Colonic mucosa (tissue), 4 donors: ENCODE data around the gene R3HCC1L. TPM values are rescaled to one million over a fixed set of nuclear protein-coding genes. Genes with fewer than 3 reads are reported as not detected.

Experiments used
- DNase-seq: peaks from one replicate; pipeline ENCODE4 v3.0.0-alpha.2; 2020
- H3K27ac ChIP-seq: fragments of 200-600 bp; one replicate; pipeline ENCODE4 v1.8.0; 2021
- H3K27me3 ChIP-seq: fragments of 200-600 bp; one replicate; pipeline ENCODE4 v1.8.0; 2021
- H3K36me3 ChIP-seq: fragments of 200-600 bp; one replicate; pipeline ENCODE4 v1.8.0; 2021
- H3K4me1 ChIP-seq: fragments of 200-600 bp; one replicate; pipeline ENCODE4 v1.8.0; 2021; ENCODE audit warnings: mild to moderate bottlenecking
- H3K4me3 ChIP-seq: fragments of 200-600 bp; one replicate; pipeline ENCODE4 v1.8.0; 2021
- H3K9ac ChIP-seq, 2 donors: one replicate each; pipeline ENCODE4 v1.7.0; 2013; ENCODE audit warnings: control low read depth in 2 of 2, low read depth in 2 of 2, low read length in 2 of 2
- H3K9me3 ChIP-seq: fragments of 200-600 bp; one replicate; pipeline ENCODE4 v1.8.0; 2021
- intact Hi-C: fragments of 100-400 bp; cut with DNase I; formaldehyde crosslinking; loops from one replicate; pipeline ENCODE4 v1.14.1; 2022
- total RNA-seq, 2 donors: library from RNA; stranded (reverse); fragmentation: NEBNext Ultra II Directional in 1 of 2; extraction: Animal tissue kit (Norgen Biotek cat#: 25700) in 1 of 2; gene quantifications; one replicate each; pipeline ENCODE4 v1.2.1, GENCODE V29; 2021
- TF ChIP-seq, protein P1 (sequence below): fragments of 200-600 bp; IDR thresholded peaks from one replicate; pipeline ENCODE4 v1.8.0; 2022; ENCODE audit warnings: antibody characterized with exemption, mild to moderate bottlenecking
- donor health status: healthy.
- donor health status: DM: no; HTN: no; CAD: no.
- donor health status: DM: no; HTN: no; CAD: no.

Gene R3HCC1L
- total RNA-seq: 10 to 100 TPM; 16.7 to 16.8 TPM

DNA sequence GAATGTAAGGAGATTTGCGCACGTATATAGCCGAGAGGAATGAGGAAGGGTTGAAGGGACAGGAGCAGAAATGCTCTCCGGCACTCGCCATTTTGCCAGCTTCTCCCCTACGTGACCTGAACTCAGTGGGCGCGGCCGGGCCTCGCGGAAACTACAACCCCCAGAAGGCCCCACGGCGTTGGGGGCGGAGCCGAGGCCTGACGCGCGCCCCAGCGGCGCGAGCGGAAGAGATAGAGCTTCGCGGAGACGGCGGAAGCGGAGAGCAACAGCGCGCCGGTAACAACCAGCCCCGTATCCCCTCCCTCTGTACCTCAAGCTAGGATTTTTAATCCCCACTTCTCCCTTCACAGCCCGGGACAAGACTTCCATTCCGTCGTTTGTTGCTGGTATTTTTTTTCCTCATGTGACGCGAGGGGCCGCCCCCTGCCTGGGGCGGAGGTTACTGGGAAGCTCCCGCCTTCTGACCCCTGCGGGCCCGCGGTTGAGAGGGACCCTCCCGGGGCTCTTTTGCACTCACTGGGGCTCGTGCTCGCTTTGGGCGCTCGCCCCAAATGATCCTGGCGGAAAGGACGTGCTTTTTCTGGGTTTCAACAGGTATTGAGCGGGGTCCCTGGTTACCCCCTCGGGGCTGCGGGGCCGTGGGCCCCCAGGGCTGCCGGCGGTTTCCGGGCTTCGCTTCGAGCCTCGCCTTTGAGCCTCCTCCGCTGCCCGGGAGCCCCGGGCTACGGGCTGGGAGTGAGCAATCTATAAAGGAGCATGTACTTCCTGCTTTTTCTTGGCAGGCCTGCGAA lies at the start of gene R3HCC1L:
Gene R3HCC1L, plus strand, starts transcription at position 227 of the 791 bp plus-strand sequence. CDS start 73,458 bp downstream, outside the sequence.
- Histone ChIP-seq H3K27me3 (no peaks in the 10 kb centered on the region), H3K4me1 (peaks cover 10% of the 10 kb centered on the region), H3K9ac (peak within 1 kb of the TSS; percentile 95), H3K4me3 (peak within 1 kb of the TSS; percentile 97), H3K36me3 (no peaks in the 10 kb centered on the region), H3K27ac (peak within 1 kb of the TSS; percentile 92), H3K9me3 (no peaks in the 10 kb centered on the region)
- intact Hi-C loops: no loop called here
- peak; percentile 95 for DNase-seq
- TF ChIP-seq, protein P1, sequence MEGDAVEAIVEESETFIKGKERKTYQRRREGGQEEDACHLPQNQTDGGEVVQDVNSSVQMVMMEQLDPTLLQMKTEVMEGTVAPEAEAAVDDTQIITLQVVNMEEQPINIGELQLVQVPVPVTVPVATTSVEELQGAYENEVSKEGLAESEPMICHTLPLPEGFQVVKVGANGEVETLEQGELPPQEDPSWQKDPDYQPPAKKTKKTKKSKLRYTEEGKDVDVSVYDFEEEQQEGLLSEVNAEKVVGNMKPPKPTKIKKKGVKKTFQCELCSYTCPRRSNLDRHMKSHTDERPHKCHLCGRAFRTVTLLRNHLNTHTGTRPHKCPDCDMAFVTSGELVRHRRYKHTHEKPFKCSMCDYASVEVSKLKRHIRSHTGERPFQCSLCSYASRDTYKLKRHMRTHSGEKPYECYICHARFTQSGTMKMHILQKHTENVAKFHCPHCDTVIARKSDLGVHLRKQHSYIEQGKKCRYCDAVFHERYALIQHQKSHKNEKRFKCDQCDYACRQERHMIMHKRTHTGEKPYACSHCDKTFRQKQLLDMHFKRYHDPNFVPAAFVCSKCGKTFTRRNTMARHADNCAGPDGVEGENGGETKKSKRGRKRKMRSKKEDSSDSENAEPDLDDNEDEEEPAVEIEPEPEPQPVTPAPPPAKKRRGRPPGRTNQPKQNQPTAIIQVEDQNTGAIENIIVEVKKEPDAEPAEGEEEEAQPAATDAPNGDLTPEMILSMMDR: no peak

DNA sequence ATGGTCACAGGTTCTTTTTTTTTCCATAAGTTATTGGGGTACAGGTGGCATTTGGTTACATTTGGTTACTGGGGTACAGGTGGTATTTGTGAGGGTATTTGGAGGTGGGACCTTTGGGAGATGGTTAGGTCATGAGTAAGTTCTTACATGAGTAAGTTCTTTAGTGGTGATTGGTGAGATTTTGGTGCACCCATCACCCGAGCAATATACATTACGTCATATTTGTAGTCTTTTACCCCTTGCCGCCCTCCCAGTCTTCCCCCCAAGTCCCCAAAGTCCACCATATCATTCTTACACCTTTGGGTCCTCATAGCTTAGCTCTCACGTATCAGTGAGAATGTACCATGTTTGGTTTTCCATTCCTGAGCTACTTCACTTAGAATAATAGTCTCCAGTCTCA lies 49.2 kb upstream of the R3HCC1L start:
- TF ChIP-seq, protein P1: no peak
- Histone ChIP-seq H3K27me3 (no peaks in the 10 kb centered on the region), H3K4me1 (no peaks in the 10 kb centered on the region)

DNA sequence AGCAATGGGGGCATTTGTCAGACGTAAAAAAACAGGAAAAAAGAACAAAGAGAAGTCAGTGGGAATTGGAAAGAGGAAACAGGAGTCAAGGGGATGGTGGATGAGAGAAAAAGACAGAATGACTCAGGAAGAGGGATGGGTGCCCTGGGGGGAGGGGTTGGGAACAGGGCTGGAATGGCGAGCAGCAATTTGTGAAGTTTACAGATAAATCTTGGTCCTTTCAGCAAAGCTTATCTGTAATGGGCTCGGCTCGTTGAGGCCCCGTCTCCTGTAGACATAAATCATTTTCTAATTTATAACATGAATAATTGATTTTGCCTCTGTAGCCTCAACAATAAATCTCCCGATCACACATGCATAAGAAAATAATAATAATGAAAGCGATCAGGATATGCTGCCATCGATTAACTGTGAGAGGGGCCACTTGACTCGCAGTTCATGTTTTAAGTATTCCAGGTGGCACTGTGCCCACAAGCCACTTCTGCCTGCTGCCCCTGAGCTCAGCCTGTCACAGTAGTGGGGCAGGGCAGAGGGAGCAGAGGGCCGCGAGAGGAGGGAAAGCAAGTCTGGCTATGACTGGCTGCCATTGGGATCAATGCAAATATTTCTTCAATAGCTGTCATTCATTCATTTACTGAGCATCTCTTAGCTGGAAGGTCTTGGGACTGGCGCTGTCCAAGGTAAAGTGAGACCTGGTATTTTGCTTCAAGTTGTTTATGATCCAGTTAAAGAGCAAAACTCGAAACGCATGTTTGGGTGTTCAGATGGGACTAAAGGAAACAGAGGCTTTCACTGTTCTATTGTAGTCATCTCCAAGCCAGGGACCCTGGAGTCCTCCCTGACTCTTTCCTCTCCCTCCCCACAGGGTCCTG lies 47.4 kb upstream of the R3HCC1L start:
- no peak overlapping the region for H3K9ac ChIP-seq

More for the DNA sequence above, 49.2 kb upstream of the R3HCC1L start:
- H3K27ac ChIP-seq: no peak overlapping the region
- DNase-seq: no peak
- intact Hi-C loops: no loop called here
- H3K4me3 ChIP-seq: no peak overlapping the region
- H3K9me3 ChIP-seq: no peaks in the 10 kb centered on the region
- H3K36me3 ChIP-seq: no peaks in the 10 kb centered on the region
- no peak overlapping the region for H3K9ac ChIP-seq

DNA sequence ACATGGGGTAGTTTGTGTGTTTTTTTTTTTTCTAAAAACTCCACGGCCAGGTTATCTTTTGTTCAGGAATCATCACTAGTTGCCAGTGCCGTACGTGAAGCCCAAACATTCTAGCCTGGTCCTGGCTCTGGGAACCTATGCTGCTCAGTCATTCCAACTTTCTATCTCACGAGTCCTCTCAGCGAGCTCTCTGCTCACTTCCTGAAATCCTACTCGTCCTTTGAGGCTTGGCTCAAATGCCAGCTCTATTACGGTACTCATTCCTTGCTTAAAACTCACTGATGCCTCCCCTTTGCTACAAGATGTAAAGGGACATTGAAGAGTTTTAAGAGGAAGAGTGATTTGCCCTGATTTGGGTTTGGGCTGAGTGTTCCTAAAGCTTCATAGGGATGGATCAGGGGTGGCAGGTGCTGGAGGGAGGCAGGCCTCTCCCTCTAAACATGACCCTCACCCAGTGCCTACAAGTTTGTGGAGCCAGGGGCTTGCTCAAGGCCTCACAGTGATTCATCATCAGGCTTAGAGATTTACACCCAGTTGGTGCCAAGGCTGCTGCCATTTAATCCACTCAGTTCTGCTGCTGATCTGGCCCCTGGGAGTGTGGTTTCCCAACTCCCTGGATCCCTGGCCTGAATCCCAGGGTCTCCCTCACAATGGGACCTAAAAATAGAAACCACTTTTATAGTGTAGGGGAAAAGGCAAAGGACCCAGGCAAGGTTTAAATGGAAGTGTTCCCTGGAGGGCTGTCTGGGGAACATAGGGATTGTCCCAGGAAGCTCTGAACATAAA lies 46.1 kb upstream of the R3HCC1L start:
- Histone ChIP-seq H3K27me3 (no peaks in the 10 kb centered on the region), H3K9me3 (no peaks in the 10 kb centered on the region), H3K36me3 (no peaks in the 10 kb centered on the region), H3K9ac (no peak overlapping the region), H3K4me1 (no peaks in the 10 kb centered on the region), H3K4me3 (no peak overlapping the region), H3K27ac (no peak overlapping the region)
- no peak for DNase-seq
- intact Hi-C loops: no loop called here
- TF ChIP-seq, protein P1: no peak

More for the DNA sequence above, 47.4 kb upstream of the R3HCC1L start:
- TF ChIP-seq, protein P1: no peak
- no peaks in the 10 kb centered on the region for H3K4me1 ChIP-seq
- H3K9me3 ChIP-seq: no peaks in the 10 kb centered on the region
- H3K27me3 ChIP-seq: no peaks in the 10 kb centered on the region
- intact Hi-C loops: no loop called here
- DNase-seq: no peak
- H3K27ac ChIP-seq: no peak overlapping the region
- no peak overlapping the region for H3K4me3 ChIP-seq
- H3K36me3 ChIP-seq: no peaks in the 10 kb centered on the region

DNA sequence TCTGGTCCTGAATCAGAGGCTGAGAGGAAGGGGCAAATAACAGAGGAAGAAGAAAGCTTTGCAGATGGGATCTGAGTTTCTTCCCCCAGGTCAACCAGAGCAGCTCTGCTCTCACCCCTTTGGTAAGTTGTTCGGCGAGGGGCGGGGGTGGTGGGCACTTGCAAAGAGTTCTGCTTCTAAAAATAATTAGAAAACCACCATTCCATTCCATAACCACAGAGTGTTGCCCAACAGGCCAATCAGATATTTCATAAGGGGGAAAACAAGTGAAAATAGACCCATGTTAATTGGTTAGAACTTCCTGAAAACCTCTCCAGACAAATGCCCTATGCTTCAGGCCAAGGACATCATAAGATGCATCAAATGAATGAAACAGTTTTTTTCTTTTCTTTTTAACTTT lies 43.6 kb upstream of the R3HCC1L start:
- Histone ChIP-seq H3K27ac (no peak overlapping the region), H3K27me3 (no peaks in the 10 kb centered on the region), H3K9ac (no peak overlapping the region), H3K4me3 (no peak overlapping the region), H3K36me3 (no peaks in the 10 kb centered on the region), H3K4me1 (no peaks in the 10 kb centered on the region), H3K9me3 (no peaks in the 10 kb centered on the region)
- TF ChIP-seq, protein P1: no peak
- DNase-seq: no peak
- intact Hi-C loops: no loop called here
